ENCODE measurements around the gene CCR6.

GRCh38 chr6:167122827-167123657 lies at the start of gene CCR6:
- no peak for TF ChIP-seq POLR2A (IDR thresholded peaks at IDR 0.05)
- TF ChIP-seq CTCF (IDR thresholded peaks at IDR 0.05 in 4 of 5, conservative IDR thresholded peaks at IDR 0.05 in 1 of 5), result no peak

Data from gastrocnemius medialis (tissue), 4 donors.